Testis (tissue), 5 donors: ENCODE measurements around the gene DNAL1. TPM values are rescaled to one million over a fixed set of nuclear protein-coding genes. Genes with fewer than 3 reads are reported as not detected.

ENCODE experiments used
- DNase-seq: peaks from one replicate; pipeline ENCODE4 v3.0.0-alpha.2; 2019
- H3K27ac ChIP-seq, 2 donors: fragments of 200-600 bp; sonication (generic); one replicate each; pipeline ENCODE4 v1.5.1; 2019
- H3K27me3 ChIP-seq: fragments of 200-600 bp; sonication (generic); one replicate; pipeline ENCODE4 v1.5.1; 2019
- H3K36me3 ChIP-seq: fragments of 200-600 bp; sonication (generic); one replicate; pipeline ENCODE4 v1.5.1; 2017; ENCODE audit warnings: low read depth; ENCODE audit errors: missing control alignments
- H3K4me1 ChIP-seq: fragments of 200-600 bp; sonication (generic); one replicate; pipeline ENCODE4 v1.5.1; 2019
- H3K4me3 ChIP-seq, 2 donors: fragments of 200-600 bp; sonication (generic); one replicate each; pipeline ENCODE4 v1.5.1; 2017 to 2019
- H3K9me3 ChIP-seq: fragments of 200-600 bp; sonication (generic); one replicate; pipeline ENCODE4 v1.5.1; 2017
- CTCF ChIP-seq, 3 experiments: fragments of 450-650 bp in 2 of 3; fragments of 200-600 bp in 1 of 3; sonication (generic) in 1 of 3; IDR thresholded peaks; one replicate each; pipeline ENCODE4 v1.5.1; 2016 to 2019; ENCODE audit warnings: antibody characterized with exemption in 3 of 3, mild to moderate bottlenecking in 2 of 3, moderate library complexity in 1 of 3
- POLR2A ChIP-seq: fragments of 450-650 bp; IDR thresholded peaks from one replicate; pipeline ENCODE4 v1.6.1; 2017; ENCODE audit warnings: antibody characterized with exemption, mild to moderate bottlenecking, moderate library complexity
- WGBS, 2 donors: methylation state at CpG; one replicate each; pipeline ENCODE4 v1.1.5; 2018; 5-methylcytosine and 5-hydroxymethylcytosine counted together
- intact Hi-C: fragments of 100-400 bp; cut with DNase I; formaldehyde crosslinking; loops from one replicate; pipeline ENCODE4 v1.15.1; 2023; ENCODE audit warnings: low total_unique reads
- long read RNA-seq, 2 donors: transcript quantifications; one replicate each; lab custom pipeline, GENCODE V29; 2026
- polyA plus RNA-seq: library from polyadenylated mRNA; stranded (reverse); fragments of 350-450 nt; fragmentation: Illumina TruSeq; extraction: RNeasy Lipid Tissue Mini Kit (QIAGEN cat#74804); gene quantifications from one replicate; pipeline ENCODE4 v1.2.3, GENCODE V29; 2014; ENCODE audit warnings: low read depth, low replicate concordance; ENCODE audit not compliant: insufficient read depth
- total RNA-seq, 2 donors: library from RNA; depleted of rRNA; stranded (reverse); fragments of >200 nt; gene quantifications; one replicate each; pipeline ENCODE4 v1.2.3, GENCODE V29; 2016

The DNAL1 gene, protein sequence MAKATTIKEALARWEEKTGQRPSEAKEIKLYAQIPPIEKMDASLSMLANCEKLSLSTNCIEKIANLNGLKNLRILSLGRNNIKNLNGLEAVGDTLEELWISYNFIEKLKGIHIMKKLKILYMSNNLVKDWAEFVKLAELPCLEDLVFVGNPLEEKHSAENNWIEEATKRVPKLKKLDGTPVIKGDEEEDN
- total RNA-seq: 10 to 100 TPM; 14.6 to 19.0 TPM
- 136 TPM for polyA plus RNA-seq
- long read RNA-seq, donor 1: 0 reads
- long read RNA-seq, donor 2, partial matches to known transcripts: 0 of 1 reads
- long read RNA-seq, donor 2, other reads (novel, unspliced or antisense): 0 of 1 reads

DNA sequence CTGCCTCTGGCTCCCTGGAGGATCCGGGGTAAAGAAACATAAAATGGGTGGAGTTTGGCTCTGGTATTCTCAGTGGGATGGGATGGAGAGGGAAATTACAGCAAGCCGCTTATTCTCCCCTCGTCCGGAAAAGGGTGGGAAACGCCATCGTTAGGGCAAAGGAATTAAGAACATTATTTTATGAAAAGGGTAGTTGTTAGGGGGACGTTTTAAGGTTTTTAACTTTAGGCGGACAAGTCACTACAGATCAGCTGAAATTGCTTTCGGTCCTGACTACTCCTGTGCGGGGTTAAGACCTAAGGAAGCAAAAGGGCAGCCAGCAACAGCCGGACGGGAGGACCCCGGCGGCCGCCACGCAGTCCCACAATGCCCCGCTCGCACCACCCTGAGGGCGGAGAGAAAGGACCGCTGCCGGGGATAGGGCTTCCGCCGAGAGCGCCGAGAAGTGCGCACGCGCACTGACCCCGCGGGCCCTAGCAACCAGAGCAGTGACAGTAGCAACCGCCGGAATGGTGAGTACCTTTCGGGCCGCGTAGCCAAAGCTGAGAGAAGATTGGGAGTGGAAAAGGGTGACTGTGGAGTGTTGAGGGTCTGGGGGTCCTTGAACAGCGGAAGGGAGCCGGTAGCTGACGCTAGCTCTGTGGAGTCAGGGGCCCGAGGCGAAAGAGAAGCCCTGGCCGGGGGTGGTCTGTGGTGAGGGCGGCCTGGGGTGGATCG lies at the start of gene DNAL1:
Gene DNAL1 (plus strand): TSS at position 456 of the 717 bp plus-strand sequence. CDS start 54 bp downstream, at position 510.
- Histone ChIP-seq H3K9me3 (no peaks in the 10 kb centered on the region), H3K36me3 (no peaks in the 10 kb centered on the region), H3K4me1 (peaks cover 5% of the 10 kb centered on the region), H3K27me3 (no peaks in the 10 kb centered on the region), H3K27ac (peak within 1 kb of the TSS; percentile 76 to 93), H3K4me3 (peak within 1 kb of the TSS; percentile 70 to 73)
- TF ChIP-seq CTCF (IDR thresholded peaks at IDR 0.05): no peak
- TF ChIP-seq POLR2A: peak; percentile 51
- intact Hi-C loops: no loop called here
- WGBS, 2 donors: 1% methylated on average over 42 to 43 of the region's 43 CpGs
- peak; percentile 95 for DNase-seq

GRCh38 chr14:73599499-73599898 lies 45.3 kb upstream of the DNAL1 start:
- H3K4me1 ChIP-seq: no peaks in the 10 kb centered on the region
- no peak for DNase-seq
- H3K36me3 ChIP-seq: no peaks in the 10 kb centered on the region
- no peak overlapping the region for H3K27ac ChIP-seq
- no peak for TF ChIP-seq POLR2A
- TF ChIP-seq CTCF (IDR thresholded peaks at IDR 0.05): no peak
- H3K4me3 ChIP-seq: no peak overlapping the region
- H3K9me3 ChIP-seq: no peaks in the 10 kb centered on the region
- intact Hi-C loops: no loop called here
- H3K27me3 ChIP-seq: no peaks in the 10 kb centered on the region

- no peak overlapping the region for H3K4me3 ChIP-seq
- 77 to 92% methylated on average over 3 of the region's 3 CpGs for WGBS, 2 donors
- intact Hi-C loops: no loop called here
- no peak for DNase-seq
- H3K27ac ChIP-seq: no peak overlapping the region
- H3K36me3 ChIP-seq: no peaks in the 10 kb centered on the region
- H3K4me1 ChIP-seq: no peaks in the 10 kb centered on the region
- no peaks in the 10 kb centered on the region for H3K9me3 ChIP-seq
- no peak for TF ChIP-seq CTCF (IDR thresholded peaks at IDR 0.05)
- TF ChIP-seq POLR2A: no peak
- H3K27me3 ChIP-seq: no peaks in the 10 kb centered on the region
Observed at GRCh38 chr14:73602994-73603393, 41.8 kb upstream of the DNAL1 start.

DNA sequence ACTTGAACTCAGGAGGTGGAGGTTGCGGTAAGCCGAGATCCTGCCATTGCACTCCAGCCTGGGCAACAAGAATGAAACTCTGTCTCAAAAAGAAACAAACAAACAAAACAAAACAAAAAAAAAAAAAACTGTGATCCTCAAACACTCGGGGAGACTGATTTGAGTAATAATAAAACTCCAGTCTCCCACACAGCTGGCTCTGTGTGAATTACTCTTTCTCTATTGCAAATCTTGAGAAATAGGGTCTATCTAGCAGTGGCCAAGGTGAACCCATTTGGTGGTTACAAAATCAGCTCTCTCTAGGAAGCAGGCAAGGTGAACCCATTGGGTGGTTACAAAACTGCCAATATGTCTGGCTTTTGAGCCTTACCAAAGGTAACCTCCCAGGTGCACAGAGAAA lies 38.5 kb upstream of the DNAL1 start:
- intact Hi-C loops: no loop called here
- 88 to 96% methylated on average over 3 of the region's 3 CpGs for WGBS, 2 donors

More for the DNA sequence above, 38.5 kb upstream of the DNAL1 start:
- Histone ChIP-seq H3K27ac (no peak overlapping the region), H3K27me3 (no peaks in the 10 kb centered on the region), H3K4me1 (peaks cover 7% of the 10 kb centered on the region), H3K36me3 (no peaks in the 10 kb centered on the region), H3K9me3 (no peaks in the 10 kb centered on the region), H3K4me3 (no peak overlapping the region)
- no peak for DNase-seq
- TF ChIP-seq POLR2A: no peak
- TF ChIP-seq CTCF (IDR thresholded peaks at IDR 0.05): no peak
